ENCODE data around the gene CIB4.

Gene CIB4

DNA sequence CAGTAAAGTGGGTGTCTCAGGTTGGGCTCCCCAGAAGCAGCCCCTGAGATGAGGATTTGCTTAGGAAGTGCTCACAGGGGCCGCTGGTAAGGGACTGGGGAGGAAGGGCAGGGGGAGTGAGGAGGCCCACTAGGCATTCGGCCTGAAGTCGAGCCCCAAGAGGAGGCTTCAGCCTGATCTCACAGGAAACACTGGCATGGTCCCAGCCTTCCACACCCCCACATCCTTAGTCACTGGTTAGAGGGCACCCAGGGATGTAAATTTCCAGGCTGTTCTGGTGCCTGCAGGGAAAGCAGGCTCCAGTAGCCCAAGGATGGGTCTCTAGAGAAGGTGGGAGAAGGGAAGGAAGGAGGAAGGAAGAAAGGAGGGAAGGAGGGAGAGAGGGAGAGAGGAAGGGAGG lies 29.0 kb upstream of the CIB4 start:
- no peak overlapping the region for H2AFZ ChIP-seq (ENCODE audit: low read depth, low read length)
- DNase-seq: no peak
- H3K27me3 ChIP-seq (ENCODE audit: insufficient read depth, low read length, poor library complexity): peaks cover 15% of the 10 kb centered on the region
- no peaks in the 10 kb centered on the region for H3K9me3 ChIP-seq (ENCODE audit: insufficient read depth, low read length, severe bottlenecking)
- H3K9ac ChIP-seq (ENCODE audit: low read depth, low read length): no peak overlapping the region
- H3K79me2 ChIP-seq (ENCODE audit: insufficient read depth, low read length): no peaks in the 10 kb centered on the region
- H3K36me3 ChIP-seq (ENCODE audit: insufficient read depth, low read length): no peaks in the 10 kb centered on the region
- H3K4me2 ChIP-seq (ENCODE audit: insufficient read depth, low read length): no peak overlapping the region
- H3K27ac ChIP-seq (ENCODE audit: low read length): no peak overlapping the region
- no peaks in the 10 kb centered on the region for H3K4me1 ChIP-seq (ENCODE audit: insufficient read depth, low read length)
- ATAC-seq (ENCODE audit: insufficient read depth, low read depth): no peak
- TF ChIP-seq, protein P1, sequence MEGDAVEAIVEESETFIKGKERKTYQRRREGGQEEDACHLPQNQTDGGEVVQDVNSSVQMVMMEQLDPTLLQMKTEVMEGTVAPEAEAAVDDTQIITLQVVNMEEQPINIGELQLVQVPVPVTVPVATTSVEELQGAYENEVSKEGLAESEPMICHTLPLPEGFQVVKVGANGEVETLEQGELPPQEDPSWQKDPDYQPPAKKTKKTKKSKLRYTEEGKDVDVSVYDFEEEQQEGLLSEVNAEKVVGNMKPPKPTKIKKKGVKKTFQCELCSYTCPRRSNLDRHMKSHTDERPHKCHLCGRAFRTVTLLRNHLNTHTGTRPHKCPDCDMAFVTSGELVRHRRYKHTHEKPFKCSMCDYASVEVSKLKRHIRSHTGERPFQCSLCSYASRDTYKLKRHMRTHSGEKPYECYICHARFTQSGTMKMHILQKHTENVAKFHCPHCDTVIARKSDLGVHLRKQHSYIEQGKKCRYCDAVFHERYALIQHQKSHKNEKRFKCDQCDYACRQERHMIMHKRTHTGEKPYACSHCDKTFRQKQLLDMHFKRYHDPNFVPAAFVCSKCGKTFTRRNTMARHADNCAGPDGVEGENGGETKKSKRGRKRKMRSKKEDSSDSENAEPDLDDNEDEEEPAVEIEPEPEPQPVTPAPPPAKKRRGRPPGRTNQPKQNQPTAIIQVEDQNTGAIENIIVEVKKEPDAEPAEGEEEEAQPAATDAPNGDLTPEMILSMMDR (IDR thresholded peaks at IDR 0.05; ENCODE audit: borderline replicate concordance, extremely low read depth, low read length, poor library complexity, severe bottlenecking): no peak
- TF ChIP-seq EZH2 (IDR thresholded peaks at IDR 0.05; ENCODE audit: borderline replicate concordance, low read depth, low read length, severe bottlenecking): no peak
- H4K20me1 ChIP-seq (ENCODE audit: insufficient read depth, low read length): no peaks in the 10 kb centered on the region
- no peak overlapping the region for H3K4me3 ChIP-seq (ENCODE audit: low read depth in 1 of 2, low read length in 2 of 2)

GRCh38 chr2:26668856-26669750 lies 27.9 kb upstream of the CIB4 start:
- DNase-seq: no peak
- peak; percentile 31; the same call in 1 of the 3 replicates for ATAC-seq (ENCODE audit: insufficient read depth, low read depth)
- Histone ChIP-seq H3K4me1 (ENCODE audit: insufficient read depth, low read length) (no peaks in the 10 kb centered on the region), H3K79me2 (ENCODE audit: insufficient read depth, low read length) (no peaks in the 10 kb centered on the region), H3K27ac (ENCODE audit: low read length) (no peak overlapping the region), H3K9me3 (ENCODE audit: insufficient read depth, low read length, severe bottlenecking) (no peaks in the 10 kb centered on the region), H3K4me3 (ENCODE audit: low read depth in 1 of 2, low read length in 2 of 2) (no peak overlapping the region), H2AFZ (ENCODE audit: low read depth, low read length) (no peak overlapping the region), H3K27me3 (ENCODE audit: insufficient read depth, low read length, poor library complexity) (peaks cover 15% of the 10 kb centered on the region), H3K9ac (ENCODE audit: low read depth, low read length) (no peak overlapping the region), H3K4me2 (ENCODE audit: insufficient read depth, low read length) (no peak overlapping the region), H4K20me1 (ENCODE audit: insufficient read depth, low read length) (no peaks in the 10 kb centered on the region), H3K36me3 (ENCODE audit: insufficient read depth, low read length) (no peaks in the 10 kb centered on the region)
- TF ChIP-seq, protein P1 (IDR thresholded peaks at IDR 0.05; ENCODE audit: borderline replicate concordance, extremely low read depth, low read length, poor library complexity, severe bottlenecking): no peak
- TF ChIP-seq EZH2 (IDR thresholded peaks at IDR 0.05; ENCODE audit: borderline replicate concordance, low read depth, low read length, severe bottlenecking): no peak

DNA sequence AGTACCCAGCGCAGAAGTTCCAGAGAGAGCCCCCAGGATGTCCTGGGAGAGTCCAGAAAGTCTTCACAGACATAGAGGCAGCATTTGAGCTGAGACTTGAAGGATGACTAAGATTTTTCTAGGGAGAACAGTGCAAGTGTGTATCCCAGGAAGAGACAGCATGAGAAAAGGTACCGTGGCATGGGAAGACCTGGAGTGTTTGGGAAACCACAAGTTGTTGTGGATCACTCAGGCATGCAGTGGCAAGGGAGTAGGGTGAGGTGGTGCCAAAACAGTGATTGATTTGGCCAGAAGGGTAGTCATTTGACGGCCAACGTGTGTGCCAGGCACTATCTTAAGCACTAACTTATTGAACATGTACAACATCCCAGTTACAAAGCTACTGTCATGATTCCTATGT lies 26.9 kb upstream of the CIB4 start:
- TF ChIP-seq, protein P1 (IDR thresholded peaks at IDR 0.05; ENCODE audit: borderline replicate concordance, extremely low read depth, low read length, poor library complexity, severe bottlenecking): no peak
- TF ChIP-seq EZH2 (IDR thresholded peaks at IDR 0.05; ENCODE audit: borderline replicate concordance, low read depth, low read length, severe bottlenecking): no peak
- no peak for ATAC-seq (ENCODE audit: insufficient read depth, low read depth)

More for the DNA sequence above, 26.9 kb upstream of the CIB4 start:
- H3K9ac ChIP-seq (ENCODE audit: low read depth, low read length): no peak overlapping the region
- no peaks in the 10 kb centered on the region for H3K4me1 ChIP-seq (ENCODE audit: insufficient read depth, low read length)
- no peaks in the 10 kb centered on the region for H3K36me3 ChIP-seq (ENCODE audit: insufficient read depth, low read length)
- H2AFZ ChIP-seq (ENCODE audit: low read depth, low read length): no peak overlapping the region
- H3K27me3 ChIP-seq (ENCODE audit: insufficient read depth, low read length, poor library complexity): peaks cover 15% of the 10 kb centered on the region
- DNase-seq: no peak
- H3K79me2 ChIP-seq (ENCODE audit: insufficient read depth, low read length): no peaks in the 10 kb centered on the region
- H3K4me3 ChIP-seq (ENCODE audit: low read depth in 1 of 2, low read length in 2 of 2): no peak overlapping the region
- no peak overlapping the region for H3K4me2 ChIP-seq (ENCODE audit: insufficient read depth, low read length)
- no peaks in the 10 kb centered on the region for H3K9me3 ChIP-seq (ENCODE audit: insufficient read depth, low read length, severe bottlenecking)
- H4K20me1 ChIP-seq (ENCODE audit: insufficient read depth, low read length): no peaks in the 10 kb centered on the region
- no peak overlapping the region for H3K27ac ChIP-seq (ENCODE audit: low read length)

Measured in DND-41 (cell line).